ENCODE measurements around the gene STIL. TPM values are rescaled to one million over a fixed set of nuclear protein-coding genes. Genes with fewer than 3 reads are reported as not detected.
A peak's percentile ranks its signal among the peaks of the same experiment; 100 is the strongest.

Gene STIL
- total and polyA plus RNA-seq, 2 donors (not counting 3 experiments of a cell fraction or from before 2014, with no cell fraction given) = 10.3 to 28.1 TPM

DNA sequence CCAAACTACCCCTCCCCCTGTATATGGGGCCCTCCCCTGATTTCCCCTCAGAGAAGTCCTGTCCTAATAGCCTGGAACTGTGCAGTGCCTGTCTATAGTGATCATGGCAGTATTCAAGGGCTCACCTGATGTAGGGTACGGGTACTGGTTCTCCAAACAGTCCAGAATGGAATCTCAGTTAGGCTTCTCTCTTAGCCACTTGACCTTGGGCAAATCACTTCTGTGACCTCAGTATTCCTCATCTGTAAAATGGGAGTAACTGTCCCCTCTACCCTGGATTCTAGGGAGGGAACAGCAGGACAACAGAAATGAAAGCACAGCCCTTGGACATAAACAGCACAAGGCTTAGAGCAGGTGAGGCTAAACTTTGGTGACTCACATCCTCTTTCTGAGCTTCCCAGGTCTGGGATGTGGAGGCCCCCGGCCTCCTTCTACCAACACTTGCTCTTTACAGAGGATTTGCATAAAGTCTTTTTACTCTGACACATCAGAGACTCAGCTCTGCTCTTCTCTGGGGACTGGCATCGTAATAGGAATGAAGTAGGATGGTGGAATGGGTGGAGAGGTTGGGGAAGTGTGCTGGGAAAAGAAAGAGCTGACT is 104.1 kb downstream of the STIL start:
- DNase-seq (ENCODE audit: low read depth, low spot score) (peak; percentile 20), FAIRE-seq (peak; percentile 61)
- CTCF ChIA-PET = interaction anchor here (0.9 to 4.6 kb wide), 4 partner anchors 9 to 53 kb away, joined by 3 to 34 read pairs (median 5); no protein-coding TSS in a partner anchor
- H3K9me3 ChIP-seq (replicated peaks; ENCODE audit: control insufficient read depth, insufficient read depth, low read length) = no peaks in the 10 kb centered on the region
- no peak overlapping the region for H2AFZ ChIP-seq (ENCODE audit: low read depth, low read length)
- no peaks in the 10 kb centered on the region for H4K20me1 ChIP-seq (replicated peaks; ENCODE audit: control insufficient read depth, extremely low read depth, insufficient read depth, low read length)
- BruUV-seq (replicated peaks) = no TSS peak
- no peak overlapping the region for H3K27ac ChIP-seq (ENCODE audit: insufficient read depth, low read depth, low read length)
- no peaks in the 10 kb centered on the region for H3K36me3 ChIP-seq (ENCODE audit: control insufficient read depth in 2 of 2, extremely low read depth in 1 of 2, insufficient read depth in 2 of 2, low read length in 2 of 2)
- dilution Hi-C loops (cut with MboI; ENCODE audit: extremely low pct_ligation_motif_present, low sequenced_read_pairs) = no loop called here
- POLR2A ChIA-PET = no interaction called here
- intact Hi-C loops (cut with micrococcal nuclease) = no loop called here
- no peaks in the 10 kb centered on the region for H3K27me3 ChIP-seq (ENCODE audit: control insufficient read depth in 2 of 2, insufficient read depth in 2 of 2, low read length in 2 of 2)
- H3K9ac ChIP-seq (replicated peaks; ENCODE audit: extremely low read depth, insufficient read depth, low read length) = no peak overlapping the region
- H3K4me2 ChIP-seq (ENCODE audit: insufficient read depth, low read length) = no peak overlapping the region
- no peaks in the 10 kb centered on the region for H3K9me1 ChIP-seq (replicated peaks; ENCODE audit: control insufficient read depth, extremely low read depth, insufficient read depth, low read length)
- H3K79me2 ChIP-seq (ENCODE audit: control insufficient read depth, insufficient read depth, low read length) = no peaks in the 10 kb centered on the region
- H3K4me3 ChIP-seq (replicated peaks in 1 of 3; ENCODE audit: insufficient read depth in 1 of 3, low read depth in 1 of 3, low read length in 3 of 3) = no peak overlapping the region
- TF ChIP-seq POLR2A (IDR thresholded peaks at IDR 0.05; ENCODE audit: low read depth, low read length) (no peak), MYC (IDR thresholded peaks at IDR 0.05; ENCODE audit: low read depth, low read length) (no peak), POLR2AphosphoS5 (IDR thresholded peaks at IDR 0.05; ENCODE audit: insufficient read depth, low read depth, low read length) (no peak)
- H3K4me1 ChIP-seq (ENCODE audit: control insufficient read depth, extremely low read depth, insufficient read depth, low read length) = peaks cover 51% of the 10 kb centered on the region

DNA sequence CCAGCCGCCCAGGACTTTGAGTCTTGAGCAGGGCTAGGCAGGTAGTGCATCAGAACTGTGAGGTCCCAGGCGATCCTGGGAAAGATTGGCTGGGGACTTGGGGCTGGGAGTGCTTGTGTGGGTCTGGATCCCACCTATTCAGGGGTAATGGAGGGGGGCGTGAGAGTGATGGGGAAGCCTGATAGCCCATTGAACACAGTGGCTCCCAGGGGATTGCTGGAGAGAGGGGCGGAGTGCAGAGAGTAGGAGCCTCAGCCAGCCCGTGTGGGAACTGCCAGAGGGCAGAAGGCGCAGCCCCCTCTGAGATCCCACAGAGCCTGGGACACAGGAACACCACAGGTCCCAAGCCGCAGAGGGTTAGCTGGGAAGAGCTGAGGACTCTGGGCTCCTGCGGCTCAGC is 104.9 kb downstream of the STIL start:
- POLR2A ChIA-PET = no interaction called here
- no peaks in the 10 kb centered on the region for H3K9me3 ChIP-seq (replicated peaks; ENCODE audit: control insufficient read depth, insufficient read depth, low read length)
- no peak for FAIRE-seq

More for the DNA sequence above, 104.9 kb downstream of the STIL start:
- no peak overlapping the region for H3K4me3 ChIP-seq (replicated peaks in 1 of 3; ENCODE audit: insufficient read depth in 1 of 3, low read depth in 1 of 3, low read length in 3 of 3)
- no peak overlapping the region for H3K9ac ChIP-seq (replicated peaks; ENCODE audit: extremely low read depth, insufficient read depth, low read length)
- H2AFZ ChIP-seq (ENCODE audit: low read depth, low read length) = no peak overlapping the region
- H3K36me3 ChIP-seq (ENCODE audit: control insufficient read depth in 2 of 2, extremely low read depth in 1 of 2, insufficient read depth in 2 of 2, low read length in 2 of 2) = no peaks in the 10 kb centered on the region
- no TSS peak for BruUV-seq (replicated peaks)
- dilution Hi-C loops (cut with MboI; ENCODE audit: extremely low pct_ligation_motif_present, low sequenced_read_pairs) = no loop called here
- TF ChIP-seq JUN (IDR thresholded peaks at IDR 0.05; ENCODE audit: borderline replicate concordance, insufficient read depth, insufficient read length, low read depth) = no peak
- TF ChIP-seq POLR2AphosphoS5 (IDR thresholded peaks at IDR 0.05; ENCODE audit: insufficient read depth, low read depth, low read length) = no peak
- no peak for TF ChIP-seq MYC (IDR thresholded peaks at IDR 0.05; ENCODE audit: low read depth, low read length)
- no peak for TF ChIP-seq FOS (IDR thresholded peaks at IDR 0.05; ENCODE audit: borderline replicate concordance, insufficient read depth, low read length)
- TF ChIP-seq GATA2 (IDR thresholded peaks at IDR 0.05; ENCODE audit: insufficient read depth, insufficient read length, low read depth, low read length) = no peak
- TF ChIP-seq, protein P1, sequence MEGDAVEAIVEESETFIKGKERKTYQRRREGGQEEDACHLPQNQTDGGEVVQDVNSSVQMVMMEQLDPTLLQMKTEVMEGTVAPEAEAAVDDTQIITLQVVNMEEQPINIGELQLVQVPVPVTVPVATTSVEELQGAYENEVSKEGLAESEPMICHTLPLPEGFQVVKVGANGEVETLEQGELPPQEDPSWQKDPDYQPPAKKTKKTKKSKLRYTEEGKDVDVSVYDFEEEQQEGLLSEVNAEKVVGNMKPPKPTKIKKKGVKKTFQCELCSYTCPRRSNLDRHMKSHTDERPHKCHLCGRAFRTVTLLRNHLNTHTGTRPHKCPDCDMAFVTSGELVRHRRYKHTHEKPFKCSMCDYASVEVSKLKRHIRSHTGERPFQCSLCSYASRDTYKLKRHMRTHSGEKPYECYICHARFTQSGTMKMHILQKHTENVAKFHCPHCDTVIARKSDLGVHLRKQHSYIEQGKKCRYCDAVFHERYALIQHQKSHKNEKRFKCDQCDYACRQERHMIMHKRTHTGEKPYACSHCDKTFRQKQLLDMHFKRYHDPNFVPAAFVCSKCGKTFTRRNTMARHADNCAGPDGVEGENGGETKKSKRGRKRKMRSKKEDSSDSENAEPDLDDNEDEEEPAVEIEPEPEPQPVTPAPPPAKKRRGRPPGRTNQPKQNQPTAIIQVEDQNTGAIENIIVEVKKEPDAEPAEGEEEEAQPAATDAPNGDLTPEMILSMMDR (IDR thresholded peaks at IDR 0.05; ENCODE audit: extremely low read depth in 1 of 2, insufficient read depth in 1 of 2, low read depth in 1 of 2, low read length in 2 of 2) = no peak
- TF ChIP-seq, protein P2, sequence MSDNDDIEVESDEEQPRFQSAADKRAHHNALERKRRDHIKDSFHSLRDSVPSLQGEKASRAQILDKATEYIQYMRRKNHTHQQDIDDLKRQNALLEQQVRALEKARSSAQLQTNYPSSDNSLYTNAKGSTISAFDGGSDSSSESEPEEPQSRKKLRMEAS (IDR thresholded peaks at IDR 0.05; ENCODE audit: insufficient read depth, insufficient read length) = no peak
- H3K9me1 ChIP-seq (replicated peaks; ENCODE audit: control insufficient read depth, extremely low read depth, insufficient read depth, low read length) = no peaks in the 10 kb centered on the region
- H4K20me1 ChIP-seq (replicated peaks; ENCODE audit: control insufficient read depth, extremely low read depth, insufficient read depth, low read length) = no peaks in the 10 kb centered on the region
- DNase-seq (ENCODE audit: low read depth, low spot score) = no peak
- H3K27ac ChIP-seq (ENCODE audit: insufficient read depth, low read depth, low read length) = no peak overlapping the region
- intact Hi-C loops (cut with micrococcal nuclease) = no loop called here
- no peaks in the 10 kb centered on the region for H3K27me3 ChIP-seq (ENCODE audit: control insufficient read depth in 2 of 2, insufficient read depth in 2 of 2, low read length in 2 of 2)
- no peak overlapping the region for H3K4me2 ChIP-seq (ENCODE audit: insufficient read depth, low read length)
- peaks cover 51% of the 10 kb centered on the region for H3K4me1 ChIP-seq (ENCODE audit: control insufficient read depth, extremely low read depth, insufficient read depth, low read length)
- H3K79me2 ChIP-seq (ENCODE audit: control insufficient read depth, insufficient read depth, low read length) = no peaks in the 10 kb centered on the region
- CTCF ChIA-PET = interaction anchor here (1.4 kb wide), 1 partner anchor 54 kb away, joined by 5 read pairs; no protein-coding TSS in a partner anchor
